HepG2 (cell line): ENCODE results near the gene SSPN. TPM values are rescaled to one million over a fixed set of nuclear protein-coding genes. Genes with fewer than 3 reads are reported as not detected.

Source experiments
- CEBPB ChIP-seq: IDR thresholded peaks from 2 replicates; pipeline ENCODE4 v1.6.1; 2011; ENCODE audit warnings: low read depth, low read length, improper control_type of control experiment, borderline replicate concordance
- CEBPG ChIP-seq: IDR thresholded peaks from 2 replicates; pipeline ENCODE4 v1.6.1; 2016
- EEA1 ChIP-seq: sonication (generic); formaldehyde crosslinking; IDR thresholded peaks from 2 replicates; pipeline ENCODE4 v1.5.1; 2020; ENCODE audit warnings: mild to moderate bottlenecking, missing genetic modification reagents, borderline replicate concordance
- FIP1L1 ChIP-seq: fragments of 200-400 bp; formaldehyde crosslinking; IDR thresholded peaks from 2 replicates; pipeline ENCODE4 v1.6.1; 2018; ENCODE audit warnings: low read depth, mild to moderate bottlenecking, low read length, moderate library complexity, borderline replicate concordance; ENCODE audit not compliant: insufficient read depth
- GABPA ChIP-seq, 2 experiments: IDR thresholded peaks; 2 replicates each; pipeline ENCODE4 v1.6.1; 2011 to 2016; ENCODE audit warnings: low read depth in 2 of 2, low read length in 1 of 2, missing biosample characterization in 1 of 2, missing genetic modification characterization in 1 of 2
- HMG20A ChIP-seq: IDR thresholded peaks from 2 replicates; pipeline ENCODE4 v1.6.1; 2016; ENCODE audit warnings: borderline replicate concordance
- JARID2 ChIP-seq: sonication (generic); formaldehyde crosslinking; IDR thresholded peaks from 2 replicates; pipeline ENCODE4 v1.8.1; 2023; ENCODE audit warnings: missing genetic modification reagents, inconsistent platforms; ENCODE audit not compliant: insufficient replicate concordance
- KAT8 ChIP-seq: IDR thresholded peaks from 2 replicates; pipeline ENCODE4 v1.6.1; 2016; ENCODE audit warnings: missing genetic modification reagents, missing compliant biosample characterization
- KLF9 ChIP-seq: IDR thresholded peaks from 2 replicates; pipeline ENCODE4 v1.6.1; 2016; ENCODE audit warnings: low read depth
- MAFF ChIP-seq: IDR thresholded peaks from 2 replicates; pipeline ENCODE4 v1.6.1; 2011; ENCODE audit warnings: low read depth, low read length, improper control_type of control experiment
- SALL1 ChIP-seq: sonication (generic); formaldehyde crosslinking; IDR thresholded peaks from 2 replicates; pipeline ENCODE4 v1.8.0; 2022; ENCODE audit warnings: mild to moderate bottlenecking, missing genetic modification reagents
- SIX1 ChIP-seq: sonication (generic); formaldehyde crosslinking; IDR thresholded peaks from 2 replicates; pipeline ENCODE4 v1.4.0; 2020; ENCODE audit warnings: missing genetic modification reagents, borderline replicate concordance
- TARDBP ChIP-seq: sonication (generic); formaldehyde crosslinking; IDR thresholded peaks from 2 replicates; pipeline ENCODE4 v1.8.0; 2022; ENCODE audit warnings: mild to moderate bottlenecking, missing genetic modification reagents
- TBL1XR1 ChIP-seq: fragments of 150-350 bp; IDR thresholded peaks from 2 replicates; pipeline ENCODE4 v1.6.1; 2014; ENCODE audit warnings: borderline replicate concordance, low read length; ENCODE audit not compliant: partially characterized antibody
- ZNF30 ChIP-seq: sonication (generic); formaldehyde crosslinking; IDR thresholded peaks from 2 replicates; pipeline ENCODE4 v1.5.0; 2020; ENCODE audit warnings: mild to moderate bottlenecking, missing genetic modification reagents
- ZSCAN25 ChIP-seq: sonication (generic); formaldehyde crosslinking; IDR thresholded peaks from 2 replicates; pipeline ENCODE4 v1.8.0; 2022; ENCODE audit warnings: mild to moderate bottlenecking, missing genetic modification reagents
- polyA plus RNA-seq, 8 experiments: library from polyadenylated mRNA; depleted of rRNA in 3 of 8; stranded (reverse) in 7 of 8; unstranded in 1 of 8; fragments of >200 nt; fragmentation: Illumina TruSeq in 4 of 8; extraction: Trizol in 4 of 8; gene quantifications; 2 replicates each; pipeline versions ENCODE4 v1.2.1 to v1.2.3, GENCODE V29; 2011 to 2016; ENCODE audit warnings: low read depth in 4 of 8, missing spikeins in 1 of 8, mixed read lengths in 1 of 8; ENCODE audit not compliant: insufficient read depth in 1 of 8
- total RNA-seq, 5 experiments: library from RNA; depleted of rRNA; stranded (reverse); fragments of >200 nt; fragmentation: Illumina TruSeq; extraction: Trizol; gene quantifications; 2 replicates each; pipeline ENCODE4 v1.2.3, GENCODE V29; 2016; ENCODE audit warnings: low read depth in 1 of 5
- TF ChIP-seq, protein P1 (sequence below): sonication (generic); formaldehyde crosslinking; IDR thresholded peaks from 2 replicates; pipeline ENCODE4 v1.4.0; 2020; ENCODE audit warnings: mild to moderate bottlenecking, missing genetic modification reagents, borderline replicate concordance
- TF ChIP-seq, protein P2 (sequence below): IDR thresholded peaks from 2 replicates; pipeline ENCODE4 v1.6.1; 2016; ENCODE audit warnings: low read depth, borderline replicate concordance
- TF ChIP-seq, protein P3 (sequence below): sonication (generic); formaldehyde crosslinking; IDR thresholded peaks from 2 replicates; pipeline ENCODE4 v1.5.0; 2020; ENCODE audit warnings: missing genetic modification reagents
- TF ChIP-seq, protein P4 (sequence below): sonication (generic); formaldehyde crosslinking; IDR thresholded peaks from 2 replicates; pipeline ENCODE4 v1.4.0; 2020; ENCODE audit warnings: low read depth, mild to moderate bottlenecking, missing genetic modification reagents
- TF ChIP-seq, protein P5 (sequence below): IDR thresholded peaks from 2 replicates; pipeline ENCODE4 v1.6.1; 2016; ENCODE audit warnings: mild to moderate bottlenecking

The SSPN gene
- total and polyA plus RNA-seq, 2 of the 13 experiments (the other 11 are each of a cell fraction or from before 2014, with no cell fraction given): not detected

DNA sequence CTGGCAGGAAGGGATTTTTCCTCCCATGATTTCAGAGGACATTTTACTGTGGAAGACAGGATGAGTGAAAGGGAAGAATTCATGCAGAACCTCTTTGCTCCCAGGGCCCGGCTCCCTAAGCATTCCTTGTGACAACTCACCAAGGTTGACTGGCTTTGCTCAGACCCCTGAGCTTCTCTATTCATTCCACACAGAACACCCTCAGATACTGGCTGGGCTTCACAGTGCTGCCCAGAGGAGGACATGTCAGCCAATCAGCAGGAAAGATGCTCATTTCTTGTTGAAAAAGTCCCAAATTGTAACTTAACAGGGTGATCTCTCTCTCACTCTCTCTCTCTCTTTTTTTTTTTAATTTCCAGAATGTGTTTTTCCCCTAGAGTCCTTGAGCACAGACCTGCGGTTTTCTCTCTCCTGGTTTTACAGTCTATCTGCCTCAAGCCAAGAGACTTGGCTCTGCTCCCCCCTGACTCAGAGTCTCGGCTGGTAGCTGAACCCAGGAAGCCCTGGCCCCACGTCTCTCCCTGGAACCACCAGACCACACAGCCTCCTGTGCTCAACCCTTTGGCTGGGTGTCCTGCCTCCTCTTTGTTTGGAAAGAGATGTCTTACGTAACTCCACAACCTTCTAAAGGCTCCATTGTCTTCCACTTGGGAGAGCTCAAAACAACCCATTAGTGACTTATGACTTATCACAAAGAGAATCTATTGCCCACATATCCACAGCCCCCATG lies 43.9 kb downstream of the SSPN start (continued):
- TF ChIP-seq, protein P1, sequence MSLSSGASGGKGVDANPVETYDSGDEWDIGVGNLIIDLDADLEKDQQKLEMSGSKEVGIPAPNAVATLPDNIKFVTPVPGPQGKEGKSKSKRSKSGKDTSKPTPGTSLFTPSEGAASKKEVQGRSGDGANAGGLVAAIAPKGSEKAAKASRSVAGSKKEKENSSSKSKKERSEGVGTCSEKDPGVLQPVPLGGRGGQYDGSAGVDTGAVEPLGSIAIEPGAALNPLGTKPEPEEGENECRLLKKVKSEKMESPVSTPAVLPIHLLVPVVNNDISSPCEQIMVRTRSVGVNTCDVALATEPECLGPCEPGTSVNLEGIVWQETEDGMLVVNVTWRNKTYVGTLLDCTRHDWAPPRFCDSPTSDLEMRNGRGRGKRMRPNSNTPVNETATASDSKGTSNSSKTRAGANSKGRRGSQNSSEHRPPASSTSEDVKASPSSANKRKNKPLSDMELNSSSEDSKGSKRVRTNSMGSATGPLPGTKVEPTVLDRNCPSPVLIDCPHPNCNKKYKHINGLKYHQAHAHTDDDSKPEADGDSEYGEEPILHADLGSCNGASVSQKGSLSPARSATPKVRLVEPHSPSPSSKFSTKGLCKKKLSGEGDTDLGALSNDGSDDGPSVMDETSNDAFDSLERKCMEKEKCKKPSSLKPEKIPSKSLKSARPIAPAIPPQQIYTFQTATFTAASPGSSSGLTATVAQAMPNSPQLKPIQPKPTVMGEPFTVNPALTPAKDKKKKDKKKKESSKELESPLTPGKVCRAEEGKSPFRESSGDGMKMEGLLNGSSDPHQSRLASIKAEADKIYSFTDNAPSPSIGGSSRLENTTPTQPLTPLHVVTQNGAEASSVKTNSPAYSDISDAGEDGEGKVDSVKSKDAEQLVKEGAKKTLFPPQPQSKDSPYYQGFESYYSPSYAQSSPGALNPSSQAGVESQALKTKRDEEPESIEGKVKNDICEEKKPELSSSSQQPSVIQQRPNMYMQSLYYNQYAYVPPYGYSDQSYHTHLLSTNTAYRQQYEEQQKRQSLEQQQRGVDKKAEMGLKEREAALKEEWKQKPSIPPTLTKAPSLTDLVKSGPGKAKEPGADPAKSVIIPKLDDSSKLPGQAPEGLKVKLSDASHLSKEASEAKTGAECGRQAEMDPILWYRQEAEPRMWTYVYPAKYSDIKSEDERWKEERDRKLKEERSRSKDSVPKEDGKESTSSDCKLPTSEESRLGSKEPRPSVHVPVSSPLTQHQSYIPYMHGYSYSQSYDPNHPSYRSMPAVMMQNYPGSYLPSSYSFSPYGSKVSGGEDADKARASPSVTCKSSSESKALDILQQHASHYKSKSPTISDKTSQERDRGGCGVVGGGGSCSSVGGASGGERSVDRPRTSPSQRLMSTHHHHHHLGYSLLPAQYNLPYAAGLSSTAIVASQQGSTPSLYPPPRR: 0 out of 2 replicates have a peak, but pooled peaks have one; percentile 25
- TF ChIP-seq JARID2 (CRISPR knock-in tag) (no peak), KAT8 (CRISPR knock-in tag) (0 out of 2 replicates have a peak, but pooled peaks have one; percentile 18), TBL1XR1 (no peak), TARDBP (CRISPR knock-in tag) (0 out of 2 replicates have a peak, but pooled peaks have one; percentile 15), ZSCAN25 (CRISPR knock-in tag) (no peak), MAFF (no peak), ZNF30 (CRISPR knock-in tag) (no peak), EEA1 (CRISPR knock-in tag) (no peak), SALL1 (peak; percentile 43; the same call in 1 of the 2 replicates), FIP1L1 (no peak), KLF9 (no peak), CEBPG (CRISPR knock-in tag) (peak; percentile 71), CEBPB (peak; percentile 47; the same call in 1 of the 2 replicates), HMG20A (CRISPR knock-in tag) (peak; percentile 57; the same call in 1 of the 2 replicates), SIX1 (CRISPR knock-in tag) (no peak), GABPA (IDR thresholded peaks at IDR 0.05; ENCODE audit: low read depth, low read length) (no peak), GABPA (CRISPR knock-in tag; IDR thresholded peaks at IDR 0.05; ENCODE audit: low read depth) (no peak)
- TF ChIP-seq, protein P2, sequence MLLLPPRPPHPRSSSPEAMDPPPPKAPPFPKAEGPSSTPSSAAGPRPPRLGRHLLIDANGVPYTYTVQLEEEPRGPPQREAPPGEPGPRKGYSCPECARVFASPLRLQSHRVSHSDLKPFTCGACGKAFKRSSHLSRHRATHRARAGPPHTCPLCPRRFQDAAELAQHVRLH (CRISPR knock-in tag): no peak
- TF ChIP-seq, protein P3, sequence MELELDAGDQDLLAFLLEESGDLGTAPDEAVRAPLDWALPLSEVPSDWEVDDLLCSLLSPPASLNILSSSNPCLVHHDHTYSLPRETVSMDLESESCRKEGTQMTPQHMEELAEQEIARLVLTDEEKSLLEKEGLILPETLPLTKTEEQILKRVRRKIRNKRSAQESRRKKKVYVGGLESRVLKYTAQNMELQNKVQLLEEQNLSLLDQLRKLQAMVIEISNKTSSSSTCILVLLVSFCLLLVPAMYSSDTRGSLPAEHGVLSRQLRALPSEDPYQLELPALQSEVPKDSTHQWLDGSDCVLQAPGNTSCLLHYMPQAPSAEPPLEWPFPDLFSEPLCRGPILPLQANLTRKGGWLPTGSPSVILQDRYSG (CRISPR knock-in tag): no peak
- TF ChIP-seq, protein P4, sequence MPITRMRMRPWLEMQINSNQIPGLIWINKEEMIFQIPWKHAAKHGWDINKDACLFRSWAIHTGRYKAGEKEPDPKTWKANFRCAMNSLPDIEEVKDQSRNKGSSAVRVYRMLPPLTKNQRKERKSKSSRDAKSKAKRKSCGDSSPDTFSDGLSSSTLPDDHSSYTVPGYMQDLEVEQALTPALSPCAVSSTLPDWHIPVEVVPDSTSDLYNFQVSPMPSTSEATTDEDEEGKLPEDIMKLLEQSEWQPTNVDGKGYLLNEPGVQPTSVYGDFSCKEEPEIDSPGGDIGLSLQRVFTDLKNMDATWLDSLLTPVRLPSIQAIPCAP (CRISPR knock-in tag): no peak
- TF ChIP-seq, protein P5, sequence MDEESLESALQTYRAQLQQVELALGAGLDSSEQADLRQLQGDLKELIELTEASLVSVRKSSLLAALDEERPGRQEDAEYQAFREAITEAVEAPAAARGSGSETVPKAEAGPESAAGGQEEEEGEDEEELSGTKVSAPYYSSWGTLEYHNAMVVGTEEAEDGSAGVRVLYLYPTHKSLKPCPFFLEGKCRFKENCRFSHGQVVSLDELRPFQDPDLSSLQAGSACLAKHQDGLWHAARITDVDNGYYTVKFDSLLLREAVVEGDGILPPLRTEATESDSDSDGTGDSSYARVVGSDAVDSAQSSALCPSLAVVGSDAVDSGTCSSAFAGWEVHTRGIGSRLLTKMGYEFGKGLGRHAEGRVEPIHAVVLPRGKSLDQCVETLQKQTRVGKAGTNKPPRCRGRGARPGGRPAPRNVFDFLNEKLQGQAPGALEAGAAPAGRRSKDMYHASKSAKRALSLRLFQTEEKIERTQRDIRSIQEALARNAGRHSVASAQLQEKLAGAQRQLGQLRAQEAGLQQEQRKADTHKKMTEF (CRISPR knock-in tag): peak; percentile 66; the same call in 1 of the 2 replicates
